HEK293 (cell line): ENCODE measurements around the gene CHRNA5.

Experiments used
- CTCF ChIP-seq: fragments of 450-650 bp; formaldehyde crosslinking; IDR thresholded peaks from 2 replicates; pipeline ENCODE4 v1.5.1; 2016; ENCODE audit warnings: missing biosample characterization, missing genetic modification characterization
- MEIS1 ChIP-seq: sonication (generic); formaldehyde crosslinking; IDR thresholded peaks from 2 replicates; pipeline ENCODE4 v1.8.1; 2022; ENCODE audit warnings: missing genetic modification reagents, mild to moderate bottlenecking, borderline replicate concordance
- YY1 ChIP-seq: fragments of 450-650 bp; formaldehyde crosslinking; IDR thresholded peaks from 2 replicates; pipeline ENCODE4 v1.5.1; 2018; ENCODE audit warnings: missing biosample characterization, missing genetic modification characterization
- ZBTB21 ChIP-seq: fragments of 450-650 bp; formaldehyde crosslinking; IDR thresholded peaks from 2 replicates; pipeline ENCODE4 v1.5.1; 2017; ENCODE audit warnings: missing biosample characterization, missing genetic modification characterization
- ZNF138 ChIP-seq: fragments of 450-650 bp; formaldehyde crosslinking; IDR thresholded peaks from 2 replicates; pipeline ENCODE4 v1.5.1; 2016; ENCODE audit warnings: missing biosample characterization, missing genetic modification characterization, borderline replicate concordance
- ZNF174 ChIP-seq: fragments of 450-650 bp; formaldehyde crosslinking; IDR thresholded peaks from 2 replicates; pipeline ENCODE4 v1.5.0; 2017; ENCODE audit warnings: missing biosample characterization, mild to moderate bottlenecking, missing genetic modification characterization
- ZNF221 ChIP-seq: fragments of 450-650 bp; formaldehyde crosslinking; IDR thresholded peaks from 2 replicates; pipeline ENCODE4 v1.5.1; 2017; ENCODE audit warnings: missing biosample characterization, missing genetic modification characterization, borderline replicate concordance
- ZNF350 ChIP-seq: fragments of 450-650 bp; formaldehyde crosslinking; IDR thresholded peaks from 2 replicates; pipeline ENCODE4 v1.5.0; 2017; ENCODE audit warnings: missing biosample characterization, mild to moderate bottlenecking, missing genetic modification characterization
- ZNF792 ChIP-seq: fragments of 450-650 bp; formaldehyde crosslinking; IDR thresholded peaks from 2 replicates; pipeline ENCODE4 v1.5.1; 2016; ENCODE audit warnings: missing biosample characterization, missing genetic modification characterization
- ZXDB ChIP-seq: fragments of 450-650 bp; formaldehyde crosslinking; IDR thresholded peaks from 2 replicates; pipeline ENCODE4 v1.5.1; 2016; ENCODE audit warnings: missing biosample characterization, missing genetic modification characterization

- TF ChIP-seq CTCF (tag by site-specific recombination) (no peak), ZNF174 (tag by site-specific recombination) (no peak), ZXDB (no peak), MEIS1 (CRISPR knock-in tag) (no peak), ZNF221 (no peak), ZNF138 (tag by site-specific recombination) (no peak), YY1 (tag by site-specific recombination) (no peak), ZBTB21 (tag by site-specific recombination) (no peak), ZNF350 (no peak), ZNF792 (tag by site-specific recombination) (no peak)
These were observed 56.6 kb downstream of the CHRNA5 start for GRCh38 chr15:78621810-78622402.
